Upper lobe of right lung (tissue), 1 donor: Measurements from ENCODE around the gene ASH1L. TPM values are rescaled to one million over a fixed set of nuclear protein-coding genes. Genes with fewer than 3 reads are reported as not detected.
"Not testable (repeated sequence)": the region's sequence is repeated elsewhere in the genome, so short reads cannot be mapped to it uniquely, and the experiment has no call there.

Experiments
- ATAC-seq: fragments of 200-7000 bp; cut with Tn5 transposase; one replicate; pipeline ENCODE4 v1.9.1; 2020; ENCODE audit warnings: mild to moderate bottlenecking, moderate library complexity
- DNase-seq: peaks from one replicate; pipeline ENCODE4 v3.0.0-alpha.2; 2020
- H3K27ac ChIP-seq: fragments of 200-600 bp; one replicate; pipeline ENCODE4 v1.8.0; 2022
- H3K27me3 ChIP-seq: fragments of 200-600 bp; one replicate; pipeline ENCODE4 v1.8.0; 2022; ENCODE audit warnings: mild to moderate bottlenecking
- H3K36me3 ChIP-seq: fragments of 200-600 bp; one replicate; pipeline ENCODE4 v1.8.0; 2022
- H3K4me1 ChIP-seq: fragments of 200-600 bp; one replicate; pipeline ENCODE4 v1.8.0; 2022
- H3K4me3 ChIP-seq: fragments of 200-600 bp; one replicate; pipeline ENCODE4 v1.8.0; 2022; ENCODE audit warnings: mild to moderate bottlenecking
- H3K9me3 ChIP-seq: fragments of 200-600 bp; one replicate; pipeline ENCODE4 v1.8.0; 2022
- CTCF ChIP-seq: fragments of 200-600 bp; IDR thresholded peaks from one replicate; pipeline ENCODE4 v1.8.0; 2022; ENCODE audit warnings: antibody characterized with exemption
- intact Hi-C: fragments of 100-400 bp; cut with DNase I; formaldehyde crosslinking; loops from one replicate; pipeline ENCODE4 v1.11.0; 2022
- total RNA-seq: library from RNA; stranded (reverse); fragmentation: NEBNext Ultra II Directional; extraction: Animal tissue kit (Norgen Biotek cat#: 25700); gene quantifications from one replicate; pipeline ENCODE4 v1.2.1, GENCODE V29; 2021
- donor health status: DM: no; HTN: yes; CAD: no; lungs with severe emphysema.

Gene ASH1L
- total RNA-seq, 1 donor from 2014 or later = 56.6 TPM

DNA sequence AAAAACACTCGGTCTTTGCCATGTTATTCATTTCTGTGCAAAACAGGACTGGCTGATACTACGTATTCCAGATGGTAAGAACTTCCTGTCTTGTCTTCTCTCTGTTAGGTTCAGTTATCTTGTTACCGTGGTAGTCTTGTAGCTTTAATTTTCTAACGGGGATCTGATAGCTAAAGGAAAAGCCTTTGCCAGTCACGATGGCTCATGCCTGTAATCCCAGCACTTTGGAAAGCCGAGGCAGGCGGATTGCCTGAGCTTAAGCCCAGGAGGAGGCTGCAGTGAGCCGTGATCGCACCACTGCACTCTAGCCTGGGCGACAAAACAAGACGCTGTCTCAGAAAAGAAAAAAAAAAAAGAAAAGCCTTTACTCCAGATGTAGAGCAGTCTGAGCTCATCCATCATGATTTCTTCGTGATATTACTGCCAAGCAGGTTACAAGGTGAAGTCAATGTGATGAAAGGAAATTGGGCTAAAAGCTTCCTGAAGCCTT, 36.3 kb upstream of the ASH1L start:
- no peak overlapping the region for H3K4me3 ChIP-seq
- intact Hi-C loops = no loop called here
- H3K4me1 ChIP-seq = no peaks in the 10 kb centered on the region
- ATAC-seq = no peak
- no peak for DNase-seq
- no peaks in the 10 kb centered on the region for H3K9me3 ChIP-seq
- no peak overlapping the region for H3K27ac ChIP-seq
- H3K27me3 ChIP-seq = no peaks in the 10 kb centered on the region
- no peak for TF ChIP-seq CTCF
- no peaks in the 10 kb centered on the region for H3K36me3 ChIP-seq

GRCh38 chr1:155596864-155597263, 34.3 kb upstream of the ASH1L start:
- no peak for TF ChIP-seq CTCF
- Histone ChIP-seq H3K9me3 (no peaks in the 10 kb centered on the region), H3K27ac (no peak overlapping the region), H3K4me3 (no peak overlapping the region), H3K4me1 (peaks cover 3% of the 10 kb centered on the region), H3K27me3 (no peaks in the 10 kb centered on the region), H3K36me3 (no peaks in the 10 kb centered on the region)
- intact Hi-C loops = no loop called here
- DNase-seq (no peak), ATAC-seq (no peak)

DNA sequence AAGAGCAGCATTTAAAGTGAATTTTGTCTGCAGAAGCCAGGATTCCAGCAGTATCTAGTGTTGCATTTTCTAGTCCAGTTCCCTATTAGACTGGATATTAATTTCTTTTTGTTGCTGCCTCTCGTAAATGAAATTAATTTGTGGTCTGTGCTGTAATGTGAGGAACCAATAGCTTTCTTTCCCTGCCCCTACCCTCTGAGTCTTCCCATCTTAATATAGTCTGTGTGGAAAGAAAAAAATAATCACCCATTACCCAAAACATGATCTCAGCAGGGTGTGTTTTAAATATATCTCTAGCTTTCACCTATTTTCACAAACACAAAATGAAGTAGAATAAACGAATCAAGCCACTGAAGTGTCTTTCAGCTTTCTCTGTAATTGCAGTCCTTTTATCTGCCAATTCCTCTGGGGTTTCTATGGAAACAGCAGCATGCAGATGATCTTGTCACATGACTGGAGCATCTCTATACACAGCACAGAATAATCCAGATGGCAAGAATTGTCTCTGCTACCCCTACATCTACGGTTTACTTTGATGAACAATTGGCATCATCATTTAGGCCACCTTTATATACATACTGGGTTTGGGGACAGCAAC, 33.4 kb upstream of the ASH1L start:
- intact Hi-C loops, H3K27ac ChIP-seq, H3K27me3 ChIP-seq, H3K4me1 ChIP-seq, H3K36me3 ChIP-seq, H3K4me3 ChIP-seq, H3K9me3 ChIP-seq, ATAC-seq, DNase-seq: not testable (repeated sequence)

- peak; percentile 85 for ATAC-seq
- Histone ChIP-seq H3K27me3 (no peaks in the 10 kb centered on the region), H3K4me3 (no peak overlapping the region), H3K27ac (no peak overlapping the region), H3K9me3 (no peaks in the 10 kb centered on the region), H3K36me3 (no peaks in the 10 kb centered on the region), H3K4me1 (peaks cover 4% of the 10 kb centered on the region)
- DNase-seq = no peak
- intact Hi-C loops = no loop called here
- peak; percentile 60 for TF ChIP-seq CTCF
These were observed 29.2 kb upstream of the ASH1L start for GRCh38 chr1:155591770-155592169.

GRCh38 chr1:155590516-155591247, 28.1 kb upstream of the ASH1L start:
- ATAC-seq = peak; percentile 22
- H3K36me3 ChIP-seq, H3K27ac ChIP-seq, H3K4me1 ChIP-seq, H3K4me3 ChIP-seq, intact Hi-C loops, H3K9me3 ChIP-seq, H3K27me3 ChIP-seq, DNase-seq: not testable (repeated sequence)

GRCh38 chr1:155589282-155589681, 26.7 kb upstream of the ASH1L start:
- H3K4me1 ChIP-seq, H3K27me3 ChIP-seq, ATAC-seq, H3K36me3 ChIP-seq, H3K9me3 ChIP-seq, DNase-seq, H3K4me3 ChIP-seq, H3K27ac ChIP-seq, intact Hi-C loops: not testable (repeated sequence)

DNA sequence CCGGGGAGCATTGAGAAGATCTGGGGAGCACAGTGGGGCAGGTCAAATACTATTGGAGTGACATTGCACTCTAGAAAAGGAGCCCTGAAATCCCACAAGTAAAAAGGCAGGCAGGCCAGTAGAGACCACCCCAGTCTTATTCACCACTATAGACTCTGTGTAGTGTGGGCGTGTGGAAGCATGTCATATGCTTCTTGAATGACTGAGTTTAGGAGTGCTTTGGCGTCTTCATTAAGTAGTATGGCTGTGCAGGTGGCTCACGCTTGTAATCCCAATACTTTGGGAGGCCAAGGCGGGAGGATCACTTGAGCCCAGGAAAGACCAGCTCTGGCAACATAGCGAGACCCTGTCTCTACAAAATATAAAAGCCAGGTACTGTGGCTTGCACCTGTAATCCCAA, 21.2 kb upstream of the ASH1L start:
- H3K27ac ChIP-seq, DNase-seq, H3K36me3 ChIP-seq, H3K4me3 ChIP-seq, H3K4me1 ChIP-seq, intact Hi-C loops, ATAC-seq, H3K9me3 ChIP-seq, H3K27me3 ChIP-seq: not testable (repeated sequence)

GRCh38 chr1:155575608-155576007, 13.0 kb upstream of the ASH1L start:
- H3K4me1 ChIP-seq, H3K27me3 ChIP-seq, intact Hi-C loops, ATAC-seq, H3K9me3 ChIP-seq, H3K4me3 ChIP-seq, H3K36me3 ChIP-seq, DNase-seq, H3K27ac ChIP-seq: not testable (repeated sequence)
